ENCODE measurements around the gene ZMYND8.

GRCh38 chr20:47265984-47266383, 90.5 kb downstream of the ZMYND8 start:
- TF ChIP-seq CTCF (tag by site-specific recombination; IDR thresholded peaks at IDR 0.05): no peak
- no peak for TF ChIP-seq GLIS2 (tag by site-specific recombination; IDR thresholded peaks at IDR 0.05)
- no peak for TF ChIP-seq TSHZ1 (tag by site-specific recombination; IDR thresholded peaks at IDR 0.05; ENCODE audit: borderline replicate concordance)
- no peak for TF ChIP-seq ZNF76 (tag by site-specific recombination; IDR thresholded peaks at IDR 0.05; ENCODE audit: borderline replicate concordance, low read depth)
- no peak for TF ChIP-seq ZNF140 (tag by site-specific recombination; IDR thresholded peaks at IDR 0.05)

Measured in HEK293 (cell line).